Astrocyte of the cerebellum (primary cell): ENCODE data around the gene TMEFF2.

Experiments
- DNase-seq: peaks from one replicate; pipeline ENCODE4 v3.0.0-alpha.2; 2011; ENCODE audit warnings: low read depth
- H3K4me3 ChIP-seq: 2 replicates; pipeline ENCODE4 v1.5.1; 2011; ENCODE audit warnings: mild to moderate bottlenecking, low read depth, low read length, moderate library complexity
- CTCF ChIP-seq: IDR thresholded peaks from 2 replicates; pipeline ENCODE4 v1.5.1; 2012; ENCODE audit warnings: low read length, low read depth, moderate library complexity, mild to moderate bottlenecking; ENCODE audit errors: missing control alignments
- in situ Hi-C: cut with HindIII; loops from 2 replicates; pipeline ENCODE4 v1.10.0; 2017; ENCODE audit warnings: low sequenced_read_pairs

Gene TMEFF2

GRCh38 chr2:192068966-192069365 is 125.8 kb downstream of the TMEFF2 start:
- H3K4me3 ChIP-seq, result no peak overlapping the region
- in situ Hi-C loops, result no loop called here
- DNase-seq, result no peak
- TF ChIP-seq CTCF, result no peak

GRCh38 chr2:192067631-192068030 is 127.1 kb downstream of the TMEFF2 start:
- no peak overlapping the region for H3K4me3 ChIP-seq
- in situ Hi-C loops, result no loop called here
- DNase-seq, result no peak
- TF ChIP-seq CTCF, result no peak

- no peak for TF ChIP-seq CTCF
- no peak overlapping the region for H3K4me3 ChIP-seq
- in situ Hi-C loops, result no loop called here
- DNase-seq, result no peak
Observed at GRCh38 chr2:192064459-192064858, 130.3 kb downstream of the TMEFF2 start.

- no peak for TF ChIP-seq CTCF
- no peak overlapping the region for H3K4me3 ChIP-seq
- in situ Hi-C loops, result no loop called here
- DNase-seq, result no peak
Observed at GRCh38 chr2:192060161-192060560, 134.6 kb downstream of the TMEFF2 start.

GRCh38 chr2:192059266-192059665 is 135.5 kb downstream of the TMEFF2 start:
- no peak overlapping the region for H3K4me3 ChIP-seq
- TF ChIP-seq CTCF, result no peak
- in situ Hi-C loops, result no loop called here
- DNase-seq, result no peak

GRCh38 chr2:192053921-192054320 is 140.8 kb downstream of the TMEFF2 start:
- in situ Hi-C loops, result no loop called here
- no peak for DNase-seq
- no peak overlapping the region for H3K4me3 ChIP-seq
- no peak for TF ChIP-seq CTCF

- DNase-seq, result no peak
- in situ Hi-C loops, result no loop called here
- TF ChIP-seq CTCF, result no peak
- H3K4me3 ChIP-seq, result no peak overlapping the region
Observed at GRCh38 chr2:192051533-192051932, 143.2 kb downstream of the TMEFF2 start.
